ENCODE measurements around the gene RPL29.

DNA sequence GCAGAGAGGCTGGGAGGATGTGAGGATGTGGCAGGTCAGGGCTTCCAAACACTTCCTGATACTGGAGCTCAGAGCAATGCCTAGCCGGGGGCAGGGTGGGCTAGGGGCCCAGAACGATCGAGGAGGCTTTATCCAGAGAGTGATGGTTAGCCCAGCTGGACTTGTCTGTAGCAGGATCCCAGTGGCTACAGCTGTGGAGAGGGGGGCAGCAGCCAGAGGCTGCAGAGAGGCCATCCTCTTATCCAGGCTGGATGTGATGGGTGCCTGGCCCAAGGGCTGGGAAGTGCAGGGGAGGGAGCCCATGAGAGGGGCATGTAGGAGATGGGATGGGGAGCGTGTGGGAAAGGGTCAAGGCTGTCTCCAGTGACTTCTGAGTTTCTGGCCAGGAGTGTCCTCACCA, 48.9 kb downstream of the RPL29 start:
- TF ChIP-seq CTCF (IDR thresholded peaks at IDR 0.05; ENCODE audit: insufficient read depth, low read depth, low read length) (no peak), EZH2 (IDR thresholded peaks at IDR 0.05; ENCODE audit: insufficient read depth, low read length) (no peak)
